OCI-LY7 (cell line): ENCODE data around the gene SLC25A1. TPM values are rescaled to one million over a fixed set of nuclear protein-coding genes. Genes with fewer than 3 reads are reported as not detected.

Source experiments
- BruUV-seq: library from RNA; stranded (reverse); fragments of 400-500 nt; replicated peaks from 2 replicates; lab custom pipeline; 2021; lab: Mats Ljungman, UMichigan
- CTCF ChIA-PET: fragments of 300-600 bp; sonication (Branson Sonifier 250); formaldehyde crosslinking; loops from one replicate; lab custom pipeline; 2022; ENCODE audit warnings: antibody characterized with exemption; ENCODE audit not compliant: unreplicated experiment; lab: Charles Lee
- POLR2A ChIA-PET: fragments of 300-600 bp; sonication (Branson Sonifier 250); formaldehyde crosslinking; loops from one replicate; lab custom pipeline; 2022; ENCODE audit warnings: antibody characterized with exemption; lab: Charles Lee
- DNase-seq: peaks from one replicate; pipeline ENCODE4 v3.0.0-alpha.2; 2015; ENCODE audit warnings: low spot score
- H2AFZ ChIP-seq: fragments of 200-600 bp; sonication (generic), shearing (Covaris generic); 2 replicates; pipeline ENCODE4 v1.6.1; 2014; ENCODE audit warnings: mild to moderate bottlenecking, antibody characterized with exemption, low read length, moderate library complexity
- H3K27ac ChIP-seq: fragments of 200-600 bp; sonication (generic); 2 replicates; pipeline ENCODE4 v1.5.1; 2014; ENCODE audit warnings: mixed run types, low read depth, mild to moderate bottlenecking, moderate library complexity, low read length, inconsistent platforms; ENCODE audit not compliant: poor library complexity, severe bottlenecking
- H3K36me3 ChIP-seq: fragments of 200-600 bp; sonication (generic); 2 replicates; pipeline ENCODE4 v1.6.1; 2014; ENCODE audit warnings: mild to moderate bottlenecking, antibody characterized with exemption, low read length, moderate library complexity, mixed read lengths; ENCODE audit not compliant: insufficient read depth
- H3K4me1 ChIP-seq: fragments of 200-600 bp; sonication (generic); 2 replicates; pipeline ENCODE4 v1.5.1; 2014; ENCODE audit warnings: mild to moderate bottlenecking, low read length; ENCODE audit not compliant: insufficient read depth, poor library complexity, severe bottlenecking
- H3K4me2 ChIP-seq: fragments of 200-600 bp; sonication (generic); 2 replicates; pipeline ENCODE4 v1.6.1; 2014; ENCODE audit warnings: mild to moderate bottlenecking, low read length
- H3K4me3 ChIP-seq: fragments of 200-600 bp; sonication (generic); 2 replicates; pipeline ENCODE4 v1.5.1; 2014; ENCODE audit warnings: mild to moderate bottlenecking, low read depth, low read length; ENCODE audit not compliant: poor library complexity, severe bottlenecking
- H3K79me2 ChIP-seq: fragments of 200-600 bp; sonication (generic); 2 replicates; pipeline ENCODE4 v1.6.1; 2016; ENCODE audit warnings: low read depth, mild to moderate bottlenecking, low read length, moderate library complexity, mixed read lengths; ENCODE audit not compliant: insufficient read depth
- H3K9me2 ChIP-seq: fragments of 200-600 bp; sonication (generic); 2 replicates; pipeline ENCODE4 v1.6.1; 2016; ENCODE audit warnings: mild to moderate bottlenecking, low read length, mixed read lengths; ENCODE audit not compliant: insufficient read depth
- H3K9me3 ChIP-seq: fragments of 200-600 bp; sonication (generic); 2 replicates; pipeline ENCODE4 v1.6.1; 2014; ENCODE audit warnings: mild to moderate bottlenecking, mixed run types, low read length, mixed read lengths
- H4K20me1 ChIP-seq: fragments of 200-600 bp; sonication (generic); 2 replicates; pipeline ENCODE4 v1.6.1; 2014; ENCODE audit warnings: mild to moderate bottlenecking, antibody characterized with exemption, low read length, moderate library complexity, mixed read lengths; ENCODE audit not compliant: insufficient read depth
- EZH2phosphoT487 ChIP-seq: fragments of 200-600 bp; sonication (generic); IDR thresholded peaks from 2 replicates; pipeline ENCODE4 v1.6.1; 2018; ENCODE audit warnings: low read depth, borderline replicate concordance, mild to moderate bottlenecking, mixed run types, antibody characterized with exemption, low read length, moderate library complexity, mixed read lengths
- intact Hi-C: fragments of 100-400 bp; cut with micrococcal nuclease; formaldehyde crosslinking; loops from one replicate; pipeline ENCODE4 v1.10.0; 2022; ENCODE audit not compliant: unreplicated experiment
- total RNA-seq, 2 experiments: library from RNA; depleted of rRNA in 1 of 2; stranded (reverse); fragments of >200 nt in 1 of 2; shearing (Covaris generic) in 1 of 2; gene quantifications; 2 replicates each; pipeline ENCODE4 v1.2.3, GENCODE V29; 2014 to 2022
- TF ChIP-seq, protein P1 (sequence below): fragments of 200-600 bp; sonication (generic); conservative IDR thresholded peaks from 2 replicates; pipeline ENCODE4 v1.5.1; 2014; ENCODE audit warnings: mild to moderate bottlenecking, antibody characterized with exemption, low read length, moderate library complexity, mixed read lengths

SLC25A1 gene
- total RNA-seq, 2 experiments from 2014 or later: 59.5 to 117 TPM

DNA sequence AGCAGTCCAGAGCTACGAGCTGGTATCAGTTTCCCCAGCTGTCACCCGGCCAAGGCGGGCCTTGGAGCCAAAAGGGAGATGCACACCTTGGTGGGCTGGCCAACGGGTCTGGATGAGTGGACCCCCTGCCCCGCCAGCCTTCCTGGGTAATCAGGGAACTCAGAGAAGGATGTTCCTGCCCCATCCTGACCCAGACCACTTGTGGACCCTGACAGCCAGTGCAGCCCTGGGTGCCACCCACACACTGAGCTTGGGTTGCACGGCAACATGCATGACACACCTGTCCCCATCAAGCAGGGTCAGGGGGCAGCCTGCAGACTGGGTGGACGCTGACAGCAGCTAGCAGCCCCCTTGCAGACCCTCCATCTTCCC is 8.6 kb downstream of the SLC25A1 start:
- Histone ChIP-seq H3K9me3 (no peaks in the 10 kb centered on the region), H3K27ac (no peak overlapping the region), H3K9me2 (no peaks in the 10 kb centered on the region), H3K36me3 (peaks cover 2% of the 10 kb centered on the region; the same call in 1 of the 2 replicates), H3K4me2 (peak overlapping the region; percentile 97; the same call in 1 of the 2 replicates), H3K79me2 (peaks cover 29% of the 10 kb centered on the region), H2AFZ (no peak overlapping the region), H3K4me3 (no peak overlapping the region), H3K4me1 (peaks cover 28% of the 10 kb centered on the region), H4K20me1 (0 out of 2 replicates have a peak, but pooled peaks cover 5% of the 10 kb centered on the region)
- no TSS peak for BruUV-seq
- intact Hi-C loops: no loop called here
- TF ChIP-seq, protein P1, sequence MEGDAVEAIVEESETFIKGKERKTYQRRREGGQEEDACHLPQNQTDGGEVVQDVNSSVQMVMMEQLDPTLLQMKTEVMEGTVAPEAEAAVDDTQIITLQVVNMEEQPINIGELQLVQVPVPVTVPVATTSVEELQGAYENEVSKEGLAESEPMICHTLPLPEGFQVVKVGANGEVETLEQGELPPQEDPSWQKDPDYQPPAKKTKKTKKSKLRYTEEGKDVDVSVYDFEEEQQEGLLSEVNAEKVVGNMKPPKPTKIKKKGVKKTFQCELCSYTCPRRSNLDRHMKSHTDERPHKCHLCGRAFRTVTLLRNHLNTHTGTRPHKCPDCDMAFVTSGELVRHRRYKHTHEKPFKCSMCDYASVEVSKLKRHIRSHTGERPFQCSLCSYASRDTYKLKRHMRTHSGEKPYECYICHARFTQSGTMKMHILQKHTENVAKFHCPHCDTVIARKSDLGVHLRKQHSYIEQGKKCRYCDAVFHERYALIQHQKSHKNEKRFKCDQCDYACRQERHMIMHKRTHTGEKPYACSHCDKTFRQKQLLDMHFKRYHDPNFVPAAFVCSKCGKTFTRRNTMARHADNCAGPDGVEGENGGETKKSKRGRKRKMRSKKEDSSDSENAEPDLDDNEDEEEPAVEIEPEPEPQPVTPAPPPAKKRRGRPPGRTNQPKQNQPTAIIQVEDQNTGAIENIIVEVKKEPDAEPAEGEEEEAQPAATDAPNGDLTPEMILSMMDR: no peak
- no peak for TF ChIP-seq EZH2phosphoT487
- ChIA-PET CTCF (no interaction called here), POLR2A (no interaction called here)
- DNase-seq: no peak

DNA sequence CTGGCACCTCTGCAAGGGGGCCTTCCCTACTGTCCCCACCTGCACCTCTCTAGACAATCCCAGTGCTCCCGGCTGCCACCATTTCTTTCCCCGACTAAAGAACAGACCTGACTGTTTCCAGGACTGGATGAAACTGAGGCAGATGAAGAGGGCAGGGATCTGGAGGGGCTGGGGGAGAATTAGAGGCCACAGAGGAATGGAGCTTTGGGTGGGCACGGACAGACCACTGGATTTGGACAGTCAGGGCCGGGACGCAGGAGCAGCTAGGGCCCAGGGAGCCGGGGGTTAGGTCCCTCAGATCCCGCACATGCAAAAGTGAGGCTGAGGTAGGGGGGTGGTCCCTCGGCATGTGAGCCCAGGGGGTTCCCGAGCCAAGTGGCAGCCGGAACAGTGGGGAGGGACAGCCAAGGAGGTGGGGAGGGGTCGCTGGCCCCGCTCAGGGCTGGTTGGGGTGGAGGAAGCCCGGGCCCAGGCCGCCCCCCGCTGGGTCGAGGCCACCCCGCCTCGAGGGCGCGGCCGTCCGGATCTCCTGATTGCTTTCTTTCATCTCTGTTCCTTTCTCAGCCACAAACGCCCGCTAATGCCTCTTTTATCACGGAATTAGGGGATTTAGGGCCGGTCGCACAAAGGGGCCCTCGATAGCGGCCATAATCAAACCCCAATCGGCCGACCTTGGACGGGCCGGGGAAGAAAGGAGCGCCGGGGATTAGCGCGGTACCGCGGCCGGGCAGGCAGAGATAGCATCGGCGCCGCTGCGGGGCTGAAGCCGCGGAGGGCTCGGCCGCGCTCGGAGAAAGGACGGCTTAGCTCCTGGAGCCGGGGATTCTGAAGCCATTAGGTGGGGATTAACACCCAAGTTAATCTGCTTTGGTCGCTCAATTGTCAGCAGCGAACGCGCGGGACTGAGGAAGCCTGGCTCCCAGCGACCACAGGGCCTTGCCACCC is 9.3 kb downstream of the SLC25A1 start:
- DNase-seq: no peak
- Histone ChIP-seq H3K79me2 (peaks cover 23% of the 10 kb centered on the region), H3K27ac (no peak overlapping the region), H4K20me1 (0 out of 2 replicates have a peak, but pooled peaks cover 5% of the 10 kb centered on the region), H3K4me1 (peaks cover 21% of the 10 kb centered on the region), H3K9me2 (no peaks in the 10 kb centered on the region), H3K9me3 (no peaks in the 10 kb centered on the region), H3K4me3 (no peak overlapping the region), H3K36me3 (no peaks in the 10 kb centered on the region), H2AFZ (no peak overlapping the region), H3K4me2 (no peak overlapping the region)
- no TSS peak for BruUV-seq
- ChIA-PET CTCF (no interaction called here), POLR2A (no interaction called here)
- intact Hi-C loops: no loop called here
- TF ChIP-seq, protein P1: no peak
- TF ChIP-seq EZH2phosphoT487: no peak
